WERI-Rb-1 (cell line): ENCODE results near the gene DRD2.
A peak's percentile ranks its signal among the peaks of the same experiment; 100 is the strongest.

ENCODE experiments used
- DNase-seq: peaks from one replicate; pipeline ENCODE4 v3.0.0-alpha.2; 2020
- H3K27ac ChIP-seq: fragments of 250-450 bp; sonication (Bioruptor Pico); 2 replicates; pipeline ENCODE4 v1.5.1; 2020; ENCODE audit warnings: mild to moderate bottlenecking, moderate library complexity
- H3K27me3 ChIP-seq: fragments of 250-450 bp; sonication (Bioruptor Pico); 2 replicates; pipeline ENCODE4 v1.5.1; 2021; ENCODE audit warnings: mild to moderate bottlenecking, low read depth, moderate library complexity; ENCODE audit not compliant: insufficient read depth, severe bottlenecking
- H3K36me3 ChIP-seq: fragments of 250-450 bp; sonication (Bioruptor Pico); 2 replicates; pipeline ENCODE4 v1.5.1; 2020; ENCODE audit warnings: mild to moderate bottlenecking, moderate library complexity
- H3K4me3 ChIP-seq: 2 replicates; pipeline ENCODE4 v1.5.1; 2011; ENCODE audit warnings: low read depth, mild to moderate bottlenecking, control low read depth, low read length
- H3K9me3 ChIP-seq: fragments of 250-450 bp; sonication (Bioruptor Pico); 2 replicates; pipeline ENCODE4 v1.5.1; 2021; ENCODE audit warnings: mild to moderate bottlenecking, moderate library complexity; ENCODE audit not compliant: severe bottlenecking
- TF ChIP-seq, protein P1 (sequence below): IDR thresholded peaks from 2 replicates; pipeline ENCODE4 v1.5.1; 2011; ENCODE audit warnings: low read depth, mild to moderate bottlenecking, control low read depth, inconsistent platforms, low read length

DRD2 gene

DNA sequence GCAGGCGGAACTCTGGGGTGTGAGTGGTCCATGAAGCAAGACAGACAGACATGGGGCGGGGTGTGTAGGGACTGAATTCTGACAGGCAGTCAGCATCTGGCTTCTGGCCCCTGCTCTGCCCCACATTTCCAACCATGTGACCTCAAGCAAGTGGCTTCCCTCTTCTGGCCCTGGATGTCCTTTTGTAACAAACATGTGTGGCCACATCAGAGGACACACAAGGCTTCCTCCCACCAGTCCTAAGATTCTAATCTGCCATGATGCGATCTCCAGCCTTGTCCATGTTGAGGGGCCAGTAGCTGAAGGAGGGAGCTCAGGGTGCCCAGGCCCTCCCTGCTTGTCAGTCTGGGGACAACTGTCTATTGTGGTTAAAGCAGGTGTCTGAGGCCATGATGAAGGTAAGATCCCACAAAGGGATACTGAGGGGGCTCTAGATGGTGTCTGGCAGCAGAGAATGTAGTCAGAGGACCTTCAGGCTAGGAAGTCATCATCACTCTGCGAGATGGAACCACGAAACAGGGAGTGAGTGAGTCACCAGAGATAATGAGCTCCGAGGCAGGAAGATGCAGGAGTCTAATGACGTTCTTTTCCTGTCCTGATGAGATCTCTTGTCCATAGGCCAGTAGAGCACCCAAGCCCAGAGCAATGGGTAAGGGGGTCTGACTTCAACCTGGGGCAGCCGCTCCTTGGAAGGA, 27.4 kb downstream of the DRD2 start:
- no peak overlapping the region for H3K4me3 ChIP-seq
- no peak for DNase-seq
- H3K27ac ChIP-seq = no peak overlapping the region
- H3K9me3 ChIP-seq = no peaks in the 10 kb centered on the region
- H3K27me3 ChIP-seq = no peaks in the 10 kb centered on the region
- no peaks in the 10 kb centered on the region for H3K36me3 ChIP-seq
- TF ChIP-seq, protein P1, sequence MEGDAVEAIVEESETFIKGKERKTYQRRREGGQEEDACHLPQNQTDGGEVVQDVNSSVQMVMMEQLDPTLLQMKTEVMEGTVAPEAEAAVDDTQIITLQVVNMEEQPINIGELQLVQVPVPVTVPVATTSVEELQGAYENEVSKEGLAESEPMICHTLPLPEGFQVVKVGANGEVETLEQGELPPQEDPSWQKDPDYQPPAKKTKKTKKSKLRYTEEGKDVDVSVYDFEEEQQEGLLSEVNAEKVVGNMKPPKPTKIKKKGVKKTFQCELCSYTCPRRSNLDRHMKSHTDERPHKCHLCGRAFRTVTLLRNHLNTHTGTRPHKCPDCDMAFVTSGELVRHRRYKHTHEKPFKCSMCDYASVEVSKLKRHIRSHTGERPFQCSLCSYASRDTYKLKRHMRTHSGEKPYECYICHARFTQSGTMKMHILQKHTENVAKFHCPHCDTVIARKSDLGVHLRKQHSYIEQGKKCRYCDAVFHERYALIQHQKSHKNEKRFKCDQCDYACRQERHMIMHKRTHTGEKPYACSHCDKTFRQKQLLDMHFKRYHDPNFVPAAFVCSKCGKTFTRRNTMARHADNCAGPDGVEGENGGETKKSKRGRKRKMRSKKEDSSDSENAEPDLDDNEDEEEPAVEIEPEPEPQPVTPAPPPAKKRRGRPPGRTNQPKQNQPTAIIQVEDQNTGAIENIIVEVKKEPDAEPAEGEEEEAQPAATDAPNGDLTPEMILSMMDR = no peak

GRCh38 chr11:113446938-113447337, 28.3 kb downstream of the DRD2 start:
- DNase-seq = peak; percentile 50
- Histone ChIP-seq H3K36me3 (no peaks in the 10 kb centered on the region), H3K9me3 (no peaks in the 10 kb centered on the region), H3K27ac (no peak overlapping the region), H3K27me3 (no peaks in the 10 kb centered on the region), H3K4me3 (no peak overlapping the region)
- TF ChIP-seq, protein P1 = no peak

- Histone ChIP-seq H3K9me3 (no peaks in the 10 kb centered on the region), H3K36me3 (no peaks in the 10 kb centered on the region), H3K27me3 (no peaks in the 10 kb centered on the region), H3K4me3 (no peak overlapping the region), H3K27ac (no peak overlapping the region)
- TF ChIP-seq, protein P1 = no peak
- no peak for DNase-seq
Measured at GRCh38 chr11:113446112-113446511, 29.1 kb downstream of the DRD2 start.

DNA sequence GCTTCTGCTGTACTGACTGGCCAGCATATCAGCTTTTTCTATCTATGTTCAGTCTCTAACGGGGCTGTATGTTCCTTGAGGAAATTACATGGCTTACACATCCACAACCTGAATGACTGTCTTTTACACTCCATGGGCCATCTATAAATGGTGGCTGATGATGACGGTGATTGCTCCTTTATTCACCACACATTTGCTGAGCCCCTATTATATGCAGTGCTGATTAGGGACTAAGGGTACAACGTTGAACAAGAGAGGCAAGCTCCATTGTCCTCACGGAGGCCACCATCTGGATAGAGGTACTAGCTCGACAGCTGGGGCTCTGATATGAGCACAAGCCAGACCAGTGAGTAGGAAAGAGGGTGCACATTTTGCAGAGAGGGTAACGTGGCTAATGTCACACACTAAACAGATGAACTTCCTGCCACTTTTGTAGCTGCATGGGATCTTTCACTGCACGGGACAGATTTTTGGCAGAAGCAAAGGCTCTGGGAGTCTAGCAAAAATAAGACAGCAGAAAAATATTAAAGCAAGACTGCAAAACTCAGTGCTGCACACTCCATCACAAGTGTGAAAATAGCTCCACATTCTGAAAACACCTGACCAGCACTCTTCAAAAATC, 30.6 kb downstream of the DRD2 start:
- H3K9me3 ChIP-seq = no peaks in the 10 kb centered on the region
- TF ChIP-seq, protein P1 = no peak
- DNase-seq = peak; percentile 42

DNA sequence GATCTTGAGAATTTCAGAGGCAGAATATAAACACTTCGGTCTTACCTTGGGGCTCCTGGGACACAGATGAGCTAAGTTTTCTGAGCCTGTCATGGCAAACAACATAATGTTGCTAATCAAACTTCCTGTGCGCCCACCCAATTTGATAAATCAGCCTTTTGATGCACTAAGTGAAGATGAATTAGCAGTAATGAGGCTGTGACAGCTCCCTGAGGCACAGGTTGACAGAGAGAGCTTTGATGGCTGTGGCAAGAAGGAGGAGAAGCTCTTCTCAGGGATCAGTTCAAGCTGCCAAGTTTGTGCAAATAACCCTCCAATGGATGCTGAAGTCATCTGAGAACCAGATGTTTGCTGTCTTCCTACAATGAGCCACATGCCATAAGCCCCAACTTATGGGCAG, 34.4 kb downstream of the DRD2 start:
- DNase-seq = no peak
- Histone ChIP-seq H3K9me3 (no peaks in the 10 kb centered on the region), H3K27me3 (no peaks in the 10 kb centered on the region), H3K4me3 (no peak overlapping the region), H3K27ac (no peak overlapping the region), H3K36me3 (no peaks in the 10 kb centered on the region)
- TF ChIP-seq, protein P1 = no peak

More for the DNA sequence above, 30.6 kb downstream of the DRD2 start:
- Histone ChIP-seq H3K27ac (peak overlapping the region; percentile 22; the same call in 1 of the 2 replicates), H3K27me3 (no peaks in the 10 kb centered on the region), H3K4me3 (no peak overlapping the region), H3K36me3 (no peaks in the 10 kb centered on the region)
